HFFc6 (cell line): ENCODE results near the gene OTUD5. TPM values are rescaled to one million over a fixed set of nuclear protein-coding genes. Genes with fewer than 3 reads are reported as not detected.

ENCODE experiments used
- DNase-seq: peaks from one replicate; pipeline ENCODE4 v3.0.0-alpha.2; 2018
- H3K27ac Mint-ChIP-seq: 2 replicates; pipeline ENCODE4 v1.8.0; 2020; ENCODE audit warnings: mild to moderate bottlenecking, mixed read lengths
- H3K27me3 Mint-ChIP-seq: 2 replicates; pipeline ENCODE4 v1.8.0; 2021; ENCODE audit warnings: mild to moderate bottlenecking, moderate library complexity, mixed read lengths; ENCODE audit not compliant: insufficient read depth
- H3K36me3 Mint-ChIP-seq: 2 replicates; pipeline ENCODE4 v1.8.0; 2021; ENCODE audit warnings: low read depth, mixed read lengths
- H3K4me1 Mint-ChIP-seq: 2 replicates; pipeline ENCODE4 v1.8.0; 2020; ENCODE audit warnings: low read depth, mixed read lengths
- H3K4me3 Mint-ChIP-seq: 2 replicates; pipeline ENCODE4 v1.8.0; 2020; ENCODE audit warnings: mild to moderate bottlenecking, moderate library complexity, mixed read lengths
- H3K9me3 Mint-ChIP-seq: 2 replicates; pipeline ENCODE4 v1.8.0; 2020; ENCODE audit warnings: mild to moderate bottlenecking, mixed read lengths
- total RNA-seq, 6 experiments: library from RNA; stranded (reverse); fragmentation: NEBNext Ultra II Directional; extraction: Animal tissue kit (Norgen Biotek cat#: 25700); gene quantifications; 2 replicates in 1 of 6; 3 replicates in 5 of 6; pipeline ENCODE4 v1.2.3, GENCODE V29; 2021
- TF ChIP-seq, protein P1 (sequence below): fragments of 200-600 bp; sonication (generic); IDR thresholded peaks from 2 replicates; pipeline ENCODE4 v1.5.0; 2021; ENCODE audit warnings: antibody characterized with exemption, mild to moderate bottlenecking

OTUD5 gene
- total RNA-seq, 6 experiments from 2014 or later = 47.6 to 55.0 (median 52.7) TPM

DNA sequence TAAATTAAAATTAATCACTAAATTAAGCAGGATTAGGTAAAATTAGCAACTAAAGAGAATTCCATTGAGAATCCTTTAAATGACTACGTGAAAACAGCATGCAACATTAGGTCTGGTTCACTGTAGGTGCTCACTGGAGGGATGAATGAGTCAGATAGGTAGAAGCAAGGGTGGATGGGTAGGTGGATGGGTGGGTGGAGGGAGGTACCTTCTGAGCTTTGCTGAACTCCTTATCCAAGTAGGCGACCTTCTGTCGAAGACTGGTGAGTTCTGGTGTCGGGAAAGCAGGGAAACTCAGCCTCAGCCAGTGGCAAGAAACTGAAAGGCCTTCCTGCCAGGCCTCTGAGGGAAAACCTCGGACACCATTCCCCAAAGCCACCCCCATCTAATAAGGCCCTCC lies 41.6 kb upstream of the OTUD5 start:
- peaks cover 12% of the 10 kb centered on the region for H3K4me1 Mint-ChIP-seq
- TF ChIP-seq, protein P1, sequence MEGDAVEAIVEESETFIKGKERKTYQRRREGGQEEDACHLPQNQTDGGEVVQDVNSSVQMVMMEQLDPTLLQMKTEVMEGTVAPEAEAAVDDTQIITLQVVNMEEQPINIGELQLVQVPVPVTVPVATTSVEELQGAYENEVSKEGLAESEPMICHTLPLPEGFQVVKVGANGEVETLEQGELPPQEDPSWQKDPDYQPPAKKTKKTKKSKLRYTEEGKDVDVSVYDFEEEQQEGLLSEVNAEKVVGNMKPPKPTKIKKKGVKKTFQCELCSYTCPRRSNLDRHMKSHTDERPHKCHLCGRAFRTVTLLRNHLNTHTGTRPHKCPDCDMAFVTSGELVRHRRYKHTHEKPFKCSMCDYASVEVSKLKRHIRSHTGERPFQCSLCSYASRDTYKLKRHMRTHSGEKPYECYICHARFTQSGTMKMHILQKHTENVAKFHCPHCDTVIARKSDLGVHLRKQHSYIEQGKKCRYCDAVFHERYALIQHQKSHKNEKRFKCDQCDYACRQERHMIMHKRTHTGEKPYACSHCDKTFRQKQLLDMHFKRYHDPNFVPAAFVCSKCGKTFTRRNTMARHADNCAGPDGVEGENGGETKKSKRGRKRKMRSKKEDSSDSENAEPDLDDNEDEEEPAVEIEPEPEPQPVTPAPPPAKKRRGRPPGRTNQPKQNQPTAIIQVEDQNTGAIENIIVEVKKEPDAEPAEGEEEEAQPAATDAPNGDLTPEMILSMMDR = no peak
- H3K27me3 Mint-ChIP-seq = no peaks in the 10 kb centered on the region; the same call in 1 of the 2 replicates
- H3K4me3 Mint-ChIP-seq = no peak overlapping the region
- no peak overlapping the region for H3K27ac Mint-ChIP-seq
- peaks cover 29% of the 10 kb centered on the region; the same call in 1 of the 2 replicates for H3K36me3 Mint-ChIP-seq
- no peaks in the 10 kb centered on the region for H3K9me3 Mint-ChIP-seq
- DNase-seq = no peak

DNA sequence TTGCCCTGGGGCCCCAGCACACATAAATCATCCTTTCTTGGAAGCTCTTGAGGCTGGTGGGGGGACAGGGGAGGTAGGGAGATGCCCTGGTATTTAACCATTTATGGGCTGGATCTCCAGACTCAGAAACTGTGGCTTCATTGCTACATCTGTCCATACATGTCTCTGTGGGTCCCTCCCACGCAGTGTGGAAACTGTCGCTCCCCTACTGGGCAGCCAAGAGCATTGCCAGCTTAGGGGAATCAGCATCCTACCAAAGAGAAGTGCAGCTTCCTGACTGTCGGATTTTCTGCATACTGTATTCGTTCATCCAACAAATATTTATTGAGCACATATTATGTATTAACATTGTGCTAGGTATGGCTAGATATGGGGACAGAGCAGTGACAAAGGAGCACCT lies 41.0 kb upstream of the OTUD5 start:
- TF ChIP-seq, protein P1 = no peak
- DNase-seq = no peak
- H3K27ac Mint-ChIP-seq = no peak overlapping the region
- H3K9me3 Mint-ChIP-seq = no peaks in the 10 kb centered on the region
- H3K4me3 Mint-ChIP-seq = no peak overlapping the region
- H3K36me3 Mint-ChIP-seq = peaks cover 29% of the 10 kb centered on the region; the same call in 1 of the 2 replicates
- peaks cover 12% of the 10 kb centered on the region for H3K4me1 Mint-ChIP-seq
- no peaks in the 10 kb centered on the region; the same call in 1 of the 2 replicates for H3K27me3 Mint-ChIP-seq

DNA sequence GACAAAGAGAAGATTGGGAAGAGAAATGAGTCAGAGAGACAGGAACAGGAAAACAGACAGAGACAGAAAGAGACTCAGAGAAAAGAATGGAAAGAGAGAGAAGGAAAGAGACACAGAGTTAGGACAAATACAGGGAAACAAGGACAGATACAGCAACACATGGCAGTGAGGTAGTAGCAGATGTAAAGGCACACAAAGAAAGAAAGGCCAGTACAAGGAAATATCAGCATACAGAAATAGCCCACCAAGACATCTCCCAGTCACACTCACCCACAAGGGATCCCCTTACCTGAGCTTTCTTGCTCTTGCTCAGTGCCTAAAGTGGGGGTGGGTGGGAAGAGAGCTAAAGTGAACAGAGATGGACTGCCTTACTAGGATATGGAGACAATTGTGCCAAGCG lies 40.5 kb upstream of the OTUD5 start:
- no peak overlapping the region for H3K4me3 Mint-ChIP-seq
- H3K4me1 Mint-ChIP-seq = peaks cover 12% of the 10 kb centered on the region
- no peaks in the 10 kb centered on the region; the same call in 1 of the 2 replicates for H3K27me3 Mint-ChIP-seq
- no peak for DNase-seq
- H3K27ac Mint-ChIP-seq = no peak overlapping the region
- TF ChIP-seq, protein P1 = no peak
- H3K9me3 Mint-ChIP-seq = no peaks in the 10 kb centered on the region
- peaks cover 29% of the 10 kb centered on the region; the same call in 1 of the 2 replicates for H3K36me3 Mint-ChIP-seq

DNA sequence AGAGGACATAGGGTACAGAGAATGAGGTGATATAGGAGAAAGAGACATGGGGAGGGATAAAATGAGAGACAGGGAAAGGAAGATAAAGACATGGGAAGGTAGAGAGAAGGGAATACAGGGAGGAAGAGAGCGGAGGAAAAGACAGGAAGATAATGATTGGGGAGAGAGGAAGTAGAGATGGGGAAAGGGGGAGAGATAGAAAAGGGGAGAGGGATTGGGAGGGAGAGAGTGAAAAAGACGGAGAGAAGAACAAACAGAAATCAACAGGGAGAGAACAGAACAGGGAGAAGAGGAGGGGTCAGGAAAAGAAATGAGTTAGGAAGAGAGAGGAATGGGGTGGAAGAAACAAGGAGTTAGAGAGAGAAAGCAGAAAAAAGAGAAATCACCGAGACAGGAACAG lies 40.0 kb upstream of the OTUD5 start:
- no peak overlapping the region for H3K27ac Mint-ChIP-seq
- H3K4me3 Mint-ChIP-seq = no peak overlapping the region
- H3K9me3 Mint-ChIP-seq = no peaks in the 10 kb centered on the region

DNA sequence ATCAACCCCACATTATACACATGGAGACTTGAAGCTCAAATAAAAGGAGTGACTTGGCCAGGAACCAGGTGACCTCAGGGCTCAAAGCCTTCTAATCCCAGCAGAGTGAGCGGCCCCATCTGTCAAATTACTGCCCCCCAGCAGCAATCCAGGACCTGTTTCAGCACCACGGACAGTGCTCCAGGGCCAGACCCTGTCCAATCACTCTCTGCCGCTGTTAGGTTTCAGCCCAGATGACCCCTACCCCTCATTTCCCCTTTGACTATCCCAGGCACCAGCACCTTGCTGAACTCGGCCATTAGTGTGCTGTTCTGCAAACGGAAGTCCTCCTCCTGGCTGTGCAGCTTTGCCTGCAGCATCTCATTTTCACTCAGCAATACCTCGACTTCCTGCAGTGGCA lies 39.6 kb upstream of the OTUD5 start:
- DNase-seq = no peak
- TF ChIP-seq, protein P1 = no peak
- Mint-ChIP-seq H3K4me1 (peaks cover 12% of the 10 kb centered on the region), H3K9me3 (no peaks in the 10 kb centered on the region), H3K27me3 (no peaks in the 10 kb centered on the region; the same call in 1 of the 2 replicates), H3K27ac (no peak overlapping the region), H3K4me3 (no peak overlapping the region), H3K36me3 (peaks cover 29% of the 10 kb centered on the region; the same call in 1 of the 2 replicates)

More for the DNA sequence above, 40.0 kb upstream of the OTUD5 start:
- TF ChIP-seq, protein P1 = no peak
- Mint-ChIP-seq H3K36me3 (peaks cover 29% of the 10 kb centered on the region; the same call in 1 of the 2 replicates), H3K4me1 (peaks cover 12% of the 10 kb centered on the region), H3K27me3 (no peaks in the 10 kb centered on the region; the same call in 1 of the 2 replicates)
- DNase-seq = no peak

DNA sequence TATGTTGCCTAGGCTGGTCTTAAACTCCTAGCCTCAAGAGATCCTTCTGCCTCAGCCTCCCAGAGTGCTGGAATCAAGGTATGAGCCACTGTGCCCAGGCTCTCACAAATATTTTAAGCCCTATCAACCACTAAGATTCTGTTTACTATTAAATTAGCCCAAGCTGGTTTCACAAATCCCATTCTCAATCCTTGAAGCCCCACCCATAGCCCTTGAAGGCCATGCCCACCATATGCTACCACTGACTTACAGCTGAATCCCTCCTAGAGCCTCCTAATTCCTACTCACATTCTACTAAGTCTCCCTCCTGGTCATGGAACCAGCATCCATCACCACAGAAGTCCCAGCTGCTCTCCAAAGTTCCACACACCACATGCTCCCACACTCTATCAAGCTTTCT lies 34.9 kb upstream of the OTUD5 start:
- TF ChIP-seq, protein P1 = no peak
- H3K36me3 Mint-ChIP-seq = peaks cover 15% of the 10 kb centered on the region; the same call in 1 of the 2 replicates
- no peak for DNase-seq
- no peak overlapping the region for H3K27ac Mint-ChIP-seq
- H3K9me3 Mint-ChIP-seq = no peaks in the 10 kb centered on the region
- H3K27me3 Mint-ChIP-seq = no peaks in the 10 kb centered on the region; the same call in 1 of the 2 replicates
- no peak overlapping the region for H3K4me3 Mint-ChIP-seq
- H3K4me1 Mint-ChIP-seq = no peaks in the 10 kb centered on the region
